ENCODE data around the gene TRAF7.

The TRAF7 gene

GRCh38 chr16:2147981-2148671 lies 7.5 kb upstream of the TRAF7 start, which contains the start of gene RAB26:
Gene RAB26, plus strand, starts transcription at chr16:2148625. Its CDS starts 159 bp downstream, at chr16:2148784.
- DNase-seq (ENCODE audit: low read depth in 2 of 2) = peak in 1 of 2 experiments; percentile 27

GRCh38 chr16:2148714-2149629 lies 6.6 kb upstream of the TRAF7 start:
- DNase-seq (ENCODE audit: low read depth in 2 of 2) = peak in 1 of 2 experiments; percentile 31

GRCh38 chr16:2149630-2150417 lies 5.8 kb upstream of the TRAF7 start:
- peak in 1 of 2 experiments; percentile 51 for DNase-seq (ENCODE audit: low read depth in 2 of 2)

- DNase-seq (ENCODE audit: low read depth in 2 of 2) = peak in 1 of 2 experiments; percentile 53
These were observed 5.0 kb upstream of the TRAF7 start for GRCh38 chr16:2150418-2151187.

- peak in 1 of 2 experiments; percentile 37 for DNase-seq (ENCODE audit: low read depth in 2 of 2)
These were observed 4.1 kb upstream of the TRAF7 start for GRCh38 chr16:2151188-2152091.

GRCh38 chr16:2152695-2153506 lies 2.7 kb upstream of the TRAF7 start:
- DNase-seq (ENCODE audit: low read depth in 2 of 2) = peak in 1 of 2 experiments; percentile 33

- DNase-seq (ENCODE audit: low read depth in 2 of 2) = peak; percentile 24 to 40
These were observed 970 bp upstream of the TRAF7 start for GRCh38 chr16:2154533-2155090.

GRCh38 chr16:2155977-2156848 lies 631 bp downstream of the TRAF7 start:
- DNase-seq (ENCODE audit: low read depth in 2 of 2) = no peak

GRCh38 chr16:2156849-2157224 lies 1.3 kb downstream of the TRAF7 start:
- no peak for DNase-seq (ENCODE audit: low read depth in 2 of 2)

GRCh38 chr16:2157480-2158261 lies 2.1 kb downstream of the TRAF7 start:
- DNase-seq (ENCODE audit: low read depth in 2 of 2) = no peak

GRCh38 chr16:2158262-2158638 lies 2.7 kb downstream of the TRAF7 start:
- no peak for DNase-seq (ENCODE audit: low read depth in 2 of 2)

GRCh38 chr16:2159175-2159838 lies 3.7 kb downstream of the TRAF7 start:
- no peak for DNase-seq (ENCODE audit: low read depth in 2 of 2)

GRCh38 chr16:2160915-2161551 lies 5.5 kb downstream of the TRAF7 start:
- no peak for DNase-seq (ENCODE audit: low read depth in 2 of 2)

- no peak for DNase-seq (ENCODE audit: low read depth in 2 of 2)
These were observed 6.3 kb downstream of the TRAF7 start for GRCh38 chr16:2161911-2162310.

- DNase-seq (ENCODE audit: low read depth in 2 of 2) = no peak
These were observed 7.1 kb downstream of the TRAF7 start for GRCh38 chr16:2162676-2163118.
